Lower leg skin (tissue), 4 donors: Measurements from ENCODE around the gene NOL4L. TPM values are rescaled to one million over a fixed set of nuclear protein-coding genes. Genes with fewer than 3 reads are reported as not detected.
A peak's percentile ranks its signal among the peaks of the same experiment; 100 is the strongest.

Experiments used
- DNase-seq, 2 donors: peaks; one replicate each; pipeline ENCODE4 v3.0.0-alpha.2; 2019; ENCODE audit warnings: low spot score in 2 of 2
- H3K4me3 ChIP-seq: fragments of 200-600 bp; sonication (generic); 2 replicates; pipeline ENCODE4 v1.5.1; 2017; ENCODE audit warnings: mild to moderate bottlenecking, low read depth; ENCODE audit not compliant: poor library complexity, severe bottlenecking
- CTCF ChIP-seq, 3 donors: fragments of 450-650 bp; IDR thresholded peaks; one replicate each; pipeline ENCODE4 v1.5.1; 2016; ENCODE audit warnings: antibody characterized with exemption in 3 of 3, mild to moderate bottlenecking in 3 of 3, moderate library complexity in 2 of 3
- POLR2A ChIP-seq, 2 donors: fragments of 450-650 bp; IDR thresholded peaks; one replicate each; pipeline ENCODE4 v1.6.1; 2016 to 2017; ENCODE audit warnings: antibody characterized with exemption in 2 of 2, mild to moderate bottlenecking in 1 of 2, moderate library complexity in 1 of 2
- WGBS, 2 donors: methylation state at CpG; one replicate each; pipeline ENCODE4 v1.1.5; 2018; 5-methylcytosine and 5-hydroxymethylcytosine counted together
- intact Hi-C: fragments of 100-400 bp; cut with DNase I; formaldehyde crosslinking; loops from one replicate; pipeline ENCODE4 v1.15.0; 2023; ENCODE audit warnings: low total_unique reads
- total RNA-seq, 4 donors: library from RNA; depleted of rRNA; stranded (reverse); fragments of >200 nt; gene quantifications; one replicate each; pipeline ENCODE4 v1.1.0, GENCODE V29; 2016

NOL4L gene
- total RNA-seq, 4 donors from 2014 or later, result 4.6 to 10.4 (median 7.0) TPM

- TF ChIP-seq CTCF (IDR thresholded peaks at IDR 0.05), result no peak
- no peak for TF ChIP-seq POLR2A (IDR thresholded peaks at IDR 0.05)
- no peak overlapping the region for H3K4me3 ChIP-seq
- peak; percentile 6 to 66 for DNase-seq
- 90 to 92% methylated on average over 8 of the region's 8 CpGs for WGBS, 2 donors
- intact Hi-C loops, result no loop called here
Observed at GRCh38 chr20:32438331-32438858, 146.7 kb downstream of the NOL4L start.

GRCh38 chr20:32437391-32438074, 147.6 kb downstream of the NOL4L start:
- TF ChIP-seq POLR2A (IDR thresholded peaks at IDR 0.05) (no peak), CTCF (IDR thresholded peaks at IDR 0.05) (no peak)
- 82 to 92% methylated on average over 5 of the region's 5 CpGs for WGBS, 2 donors
- peak in 1 of 2 donors; percentile 52 for DNase-seq
- intact Hi-C loops, result no loop called here
- H3K4me3 ChIP-seq, result no peak overlapping the region

DNA sequence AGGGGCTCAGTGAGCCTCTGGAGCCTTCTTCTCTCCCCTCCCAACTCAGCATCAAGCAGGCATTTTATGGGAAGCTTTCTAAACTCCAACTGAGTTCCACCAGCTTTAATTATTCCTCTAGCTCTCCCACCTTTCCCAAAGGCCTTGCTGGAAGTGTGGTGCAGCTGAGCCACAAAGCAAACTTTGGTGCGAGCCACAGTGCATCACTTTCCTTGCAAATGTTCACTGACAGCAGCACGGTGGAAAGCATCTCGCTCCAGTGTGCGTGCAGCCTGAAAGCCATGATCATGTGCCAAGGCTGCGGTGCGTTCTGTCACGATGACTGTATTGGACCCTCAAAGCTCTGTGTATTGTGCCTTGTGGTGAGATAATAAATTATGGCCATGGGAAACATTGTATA, 148.2 kb downstream of the NOL4L start:
- 96 to 97% methylated on average over 7 of the region's 7 CpGs for WGBS, 2 donors
- DNase-seq, result peak in 1 of 2 donors; percentile 56

GRCh38 chr20:32436142-32436861, 148.8 kb downstream of the NOL4L start:
- intact Hi-C loops, result no loop called here
- TF ChIP-seq POLR2A (IDR thresholded peaks at IDR 0.05) (no peak), CTCF (IDR thresholded peaks at IDR 0.05) (no peak)
- no peak overlapping the region for H3K4me3 ChIP-seq
- DNase-seq, result peak in 1 of 2 donors; percentile 56
- WGBS, 2 donors, result 96% methylated on average over 11 of the region's 11 CpGs

More for the DNA sequence above, 148.2 kb downstream of the NOL4L start:
- TF ChIP-seq POLR2A (IDR thresholded peaks at IDR 0.05), result no peak
- no peak for TF ChIP-seq CTCF (IDR thresholded peaks at IDR 0.05)
- no peak overlapping the region for H3K4me3 ChIP-seq
- intact Hi-C loops, result no loop called here

DNA sequence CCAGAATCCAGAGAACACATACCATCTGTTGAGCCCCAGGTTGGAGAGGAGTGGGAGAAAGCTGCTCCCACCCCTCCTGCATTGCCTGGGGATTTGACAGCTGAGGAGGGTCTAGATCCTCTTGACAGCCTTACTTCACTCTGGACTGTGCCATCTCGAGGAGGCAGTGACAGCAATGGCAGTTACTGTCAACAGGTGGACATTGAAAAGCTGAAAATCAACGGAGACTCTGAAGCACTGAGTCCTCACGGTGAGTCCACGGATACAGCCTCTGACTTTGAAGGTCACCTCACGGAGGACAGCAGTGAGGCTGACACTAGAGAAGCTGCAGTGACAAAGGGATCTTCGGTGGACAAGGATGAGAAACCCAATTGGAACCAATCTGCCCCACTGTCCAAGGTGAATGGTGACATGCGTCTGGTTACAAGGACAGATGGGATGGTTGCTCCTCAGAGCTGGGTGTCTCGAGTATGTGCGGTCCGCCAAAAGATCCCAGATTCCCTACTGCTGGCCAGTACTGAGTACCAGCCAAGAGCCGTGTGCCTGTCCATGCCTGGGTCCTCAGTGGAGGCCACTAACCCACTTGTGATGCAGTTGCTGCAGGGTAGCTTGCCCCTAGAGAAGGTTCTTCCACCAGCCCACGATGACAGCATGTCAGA, 149.6 kb downstream of the NOL4L start:
- no peak overlapping the region for H3K4me3 ChIP-seq
- TF ChIP-seq CTCF (IDR thresholded peaks at IDR 0.05) (no peak), POLR2A (IDR thresholded peaks at IDR 0.05) (no peak)
- intact Hi-C loops, result no loop called here
- WGBS, 2 donors, result 95 to 96% methylated on average over 10 to 12 of the region's 12 CpGs
- peak in 1 of 2 donors; percentile 58 for DNase-seq
